Endothelial cell (in vitro differentiated cells): ENCODE results near the gene SLC26A4. TPM values are rescaled to one million over a fixed set of nuclear protein-coding genes. Genes with fewer than 3 reads are reported as not detected.
A peak's percentile ranks its signal among the peaks of the same experiment; 100 is the strongest.

Experiments
- DNase-seq: peaks from one replicate; pipeline ENCODE4 v3.0.0; 2021; ENCODE audit warnings: low spot score
- H3K27ac Mint-ChIP-seq: one replicate; pipeline ENCODE4 v1.8.0; 2021; ENCODE audit warnings: mixed read lengths, inconsistent platforms; ENCODE audit not compliant: unreplicated experiment
- H3K27me3 Mint-ChIP-seq: one replicate; pipeline ENCODE4 v1.8.0; 2021; ENCODE audit warnings: mild to moderate bottlenecking, moderate library complexity, mixed read lengths, inconsistent platforms; ENCODE audit not compliant: unreplicated experiment
- H3K36me3 Mint-ChIP-seq: one replicate; pipeline ENCODE4 v1.8.0; 2021; ENCODE audit warnings: mild to moderate bottlenecking, low read depth, mixed read lengths, inconsistent platforms; ENCODE audit not compliant: unreplicated experiment
- H3K4me1 Mint-ChIP-seq: one replicate; pipeline ENCODE4 v1.8.0; 2021; ENCODE audit warnings: mild to moderate bottlenecking, mixed read lengths, inconsistent platforms; ENCODE audit not compliant: unreplicated experiment
- H3K4me3 Mint-ChIP-seq: one replicate; pipeline ENCODE4 v1.8.0; 2021; ENCODE audit warnings: mild to moderate bottlenecking, mixed read lengths, inconsistent platforms; ENCODE audit not compliant: unreplicated experiment
- H3K9me3 Mint-ChIP-seq: one replicate; pipeline ENCODE4 v1.8.0; 2021; ENCODE audit warnings: mixed read lengths, inconsistent platforms; ENCODE audit not compliant: unreplicated experiment
- CTCF ChIP-seq: fragments of 200-600 bp; sonication (generic); IDR thresholded peaks from one replicate; pipeline ENCODE4 v1.5.0; 2021; ENCODE audit warnings: antibody characterized with exemption; ENCODE audit not compliant: unreplicated experiment
- total RNA-seq: library from RNA; stranded (reverse); fragmentation: NEBNext Ultra II Directional; extraction: Animal tissue kit (Norgen Biotek cat#: 25700); gene quantifications from one replicate; pipeline ENCODE4 v1.2.1, GENCODE V29; 2021; ENCODE audit not compliant: unreplicated experiment

SLC26A4 gene
- total RNA-seq, 1 donor from 2014 or later: 0.67 TPM

GRCh38 chr7:107726356-107727130 is 65.9 kb downstream of the SLC26A4 start:
- H3K27ac Mint-ChIP-seq: no peak overlapping the region
- H3K27me3 Mint-ChIP-seq: peaks cover 4% of the 10 kb centered on the region
- no peak for TF ChIP-seq CTCF
- no peak for DNase-seq
- peaks cover 6% of the 10 kb centered on the region for H3K4me1 Mint-ChIP-seq
- H3K4me3 Mint-ChIP-seq: peak overlapping the region; percentile 12
- H3K9me3 Mint-ChIP-seq: no peaks in the 10 kb centered on the region
- H3K36me3 Mint-ChIP-seq: peaks cover 3% of the 10 kb centered on the region

- no peak for TF ChIP-seq CTCF
- peaks cover 3% of the 10 kb centered on the region for H3K4me1 Mint-ChIP-seq
- peaks cover 5% of the 10 kb centered on the region for H3K9me3 Mint-ChIP-seq
- no peak overlapping the region for H3K27ac Mint-ChIP-seq
- peaks cover 2% of the 10 kb centered on the region for H3K27me3 Mint-ChIP-seq
- DNase-seq: no peak
- H3K4me3 Mint-ChIP-seq: no peak overlapping the region
- H3K36me3 Mint-ChIP-seq: peaks cover 3% of the 10 kb centered on the region
Measured at GRCh38 chr7:107728276-107728675, 67.6 kb downstream of the SLC26A4 start.

DNA sequence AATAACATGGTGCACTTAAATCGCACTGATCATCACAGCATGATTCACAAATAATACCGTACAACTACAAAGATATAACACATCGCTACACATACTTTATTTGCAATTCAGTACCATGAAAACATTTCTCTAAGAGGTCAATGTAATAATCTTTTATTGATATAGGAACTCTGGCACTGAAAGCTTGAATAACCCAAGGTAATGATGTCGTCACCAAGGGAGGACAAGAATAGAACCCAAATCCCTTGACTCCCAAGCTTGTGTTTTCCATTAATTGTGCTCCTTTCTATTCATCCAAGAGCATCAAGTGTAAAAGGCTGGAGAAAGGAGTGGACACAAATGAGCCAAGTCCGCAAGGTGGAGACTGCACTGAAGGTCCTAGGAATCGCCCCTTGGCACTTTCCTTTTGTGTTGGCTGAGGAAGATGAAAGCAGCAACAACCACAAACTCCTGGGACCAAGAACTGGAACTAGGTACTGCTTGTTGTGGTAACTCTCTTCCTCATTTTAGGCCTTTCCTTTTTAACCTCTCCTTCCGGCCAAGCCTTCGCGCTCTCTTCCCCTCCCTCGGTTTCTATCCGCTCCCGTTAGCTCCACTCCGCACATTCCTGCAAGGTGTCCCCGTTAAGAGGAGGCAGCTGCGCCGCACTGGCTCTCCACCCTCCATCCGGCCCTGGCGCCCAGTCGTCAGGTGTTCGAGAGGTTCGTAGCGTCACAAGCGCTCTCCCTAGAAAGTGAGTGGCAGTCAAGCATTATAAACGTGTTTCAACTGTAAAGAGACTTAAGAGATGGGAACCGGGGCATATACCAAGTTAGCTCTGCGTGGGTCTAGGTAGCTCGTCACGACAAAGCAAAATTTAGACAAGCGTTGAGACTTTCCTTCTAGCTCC is 82.3 kb downstream of the SLC26A4 start:
- Mint-ChIP-seq H3K4me3 (peak overlapping the region; percentile 97), H3K9me3 (no peaks in the 10 kb centered on the region), H3K27ac (peak overlapping the region; percentile 96), H3K27me3 (peaks cover 6% of the 10 kb centered on the region), H3K36me3 (peaks cover 16% of the 10 kb centered on the region), H3K4me1 (peaks cover 27% of the 10 kb centered on the region)
- TF ChIP-seq CTCF: peak; percentile 26
- peak; percentile 53 for DNase-seq

DNA sequence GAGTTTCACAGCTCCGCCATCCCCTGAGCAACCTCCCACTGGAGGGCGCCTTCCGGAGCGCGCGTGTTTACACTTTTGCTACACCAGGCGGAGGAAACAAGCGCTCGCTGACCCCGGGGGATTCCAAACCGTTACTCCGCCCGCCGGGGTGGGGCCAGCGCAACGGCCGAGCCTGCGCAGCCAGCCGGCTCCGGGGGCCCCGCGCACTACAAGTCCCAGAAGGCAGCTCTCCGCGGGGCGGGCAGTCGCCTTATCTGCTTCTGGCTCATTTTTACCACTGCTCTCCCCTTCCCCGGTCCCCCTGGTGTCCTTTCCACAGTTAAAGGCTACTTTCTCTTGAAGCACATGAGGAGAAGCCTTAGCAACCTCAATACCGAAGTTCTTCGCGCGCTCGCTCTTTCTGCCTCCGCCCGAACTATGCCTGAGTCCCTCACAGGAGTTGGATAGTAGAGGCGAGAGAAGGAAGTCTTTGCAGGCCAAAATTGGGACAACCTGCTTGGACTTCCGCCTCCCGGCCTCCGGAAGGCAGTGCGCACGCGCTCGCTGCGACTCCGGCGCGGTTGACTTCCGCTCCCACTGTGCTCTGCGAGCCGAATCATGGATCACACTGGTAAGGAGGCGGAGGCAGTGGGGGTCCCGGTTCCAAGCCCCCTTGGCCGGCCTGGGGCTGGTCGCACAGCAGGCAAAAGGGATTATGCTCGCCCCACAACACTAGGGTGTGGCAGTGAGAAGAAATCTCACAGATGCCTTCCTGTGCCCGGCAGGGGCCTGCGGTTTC is 83.1 kb downstream of the SLC26A4 start, which contains the start of gene CBLL1:
Gene CBLL1 (plus strand): TSS at position 576 of the 778 bp plus-strand sequence. CDS start 22 bp downstream, at position 598.
- H3K27ac Mint-ChIP-seq: peak within 1 kb of the TSS; percentile 98
- TF ChIP-seq CTCF: peak; percentile 7
- H3K36me3 Mint-ChIP-seq: peaks cover 10% of the 10 kb centered on the region
- peaks cover 6% of the 10 kb centered on the region for H3K27me3 Mint-ChIP-seq
- peaks cover 27% of the 10 kb centered on the region for H3K4me1 Mint-ChIP-seq
- H3K4me3 Mint-ChIP-seq: peak within 1 kb of the TSS; percentile 98
- DNase-seq: peak; percentile 98
- H3K9me3 Mint-ChIP-seq: no peaks in the 10 kb centered on the region
